C1 segment of cervical spinal cord (tissue), 14 donors: ENCODE measurements around the gene RGS5.
A peak's percentile ranks its signal among the peaks of the same experiment; 100 is the strongest.

Experiments
- DNase-seq, 14 donors: peaks; one replicate each; lab custom pipeline; 2025; lab: John Stamatoyannopoulos, UW

The RGS5 gene

GRCh38 chr1:163182330-163182949, 20.3 kb downstream of the RGS5 start:
- no peak for DNase-seq

- DNase-seq: no peak
Observed at GRCh38 chr1:163178628-163179027, 24.1 kb downstream of the RGS5 start.

GRCh38 chr1:163176797-163177196, 25.9 kb downstream of the RGS5 start:
- no peak for DNase-seq

- peak in 7 of 14 donors; percentile 0 to 35 (median 10) for DNase-seq
Observed at GRCh38 chr1:163174524-163175437, 27.9 kb downstream of the RGS5 start.

GRCh38 chr1:163173121-163173520, 29.6 kb downstream of the RGS5 start:
- DNase-seq: no peak

GRCh38 chr1:163172596-163172995, 30.1 kb downstream of the RGS5 start:
- no peak for DNase-seq

- no peak for DNase-seq
Observed at GRCh38 chr1:163171826-163172225, 30.9 kb downstream of the RGS5 start.

- DNase-seq: no peak
Observed at GRCh38 chr1:163170975-163171676, 31.6 kb downstream of the RGS5 start.

GRCh38 chr1:163170331-163170730, 32.4 kb downstream of the RGS5 start:
- DNase-seq: no peak

GRCh38 chr1:163169553-163169952, 33.2 kb downstream of the RGS5 start:
- no peak for DNase-seq

- DNase-seq: no peak
Observed at GRCh38 chr1:163168053-163168452, 34.7 kb downstream of the RGS5 start.

- no peak for DNase-seq
Observed at GRCh38 chr1:163166886-163167555, 35.7 kb downstream of the RGS5 start.

- DNase-seq: no peak
Observed at GRCh38 chr1:163165119-163165518, 37.6 kb downstream of the RGS5 start.

- no peak for DNase-seq
Observed at GRCh38 chr1:163163881-163164582, 38.7 kb downstream of the RGS5 start.

- DNase-seq: no peak
Observed at GRCh38 chr1:163163163-163163562, 39.6 kb downstream of the RGS5 start.

- no peak for DNase-seq
Observed at GRCh38 chr1:163162381-163162914, 40.3 kb downstream of the RGS5 start.

- DNase-seq: no peak
Observed at GRCh38 chr1:163161841-163162240, 40.9 kb downstream of the RGS5 start.

GRCh38 chr1:163161337-163161736, 41.4 kb downstream of the RGS5 start:
- no peak for DNase-seq

- DNase-seq: no peak
Observed at GRCh38 chr1:163155606-163156005, 47.1 kb downstream of the RGS5 start.

- no peak for DNase-seq
Observed at GRCh38 chr1:163148911-163149310, 53.8 kb downstream of the RGS5 start.

GRCh38 chr1:163147019-163147418, 55.7 kb downstream of the RGS5 start:
- no peak for DNase-seq
